Measurements from ENCODE around the gene UGT8.
"Not testable (repeated sequence)": the region's sequence is repeated elsewhere in the genome, so short reads cannot be mapped to it uniquely, and the experiment has no call there.

Gene UGT8

GRCh38 chr4:114601304-114602052 lies 2.9 kb downstream of the UGT8 start:
- TF ChIP-seq CTCF (IDR thresholded peaks at IDR 0.05; ENCODE audit: borderline replicate concordance, control extremely low read depth, extremely low read depth, insufficient read depth, missing control alignments) = no peak
- peak; percentile 29 for DNase-seq (ENCODE audit: low spot score)
- in situ Hi-C loops (cut with MboI; ENCODE audit: low sequenced_read_pairs, unreplicated experiment) = no loop called here

GRCh38 chr4:114603497-114603896 lies 4.9 kb downstream of the UGT8 start:
- DNase-seq (ENCODE audit: low spot score) = peak; percentile 71
- in situ Hi-C loops (cut with MboI; ENCODE audit: low sequenced_read_pairs, unreplicated experiment) = no loop called here
- TF ChIP-seq CTCF (IDR thresholded peaks at IDR 0.05; ENCODE audit: borderline replicate concordance, control extremely low read depth, extremely low read depth, insufficient read depth, missing control alignments) = no peak

GRCh38 chr4:114606245-114606644 lies 7.6 kb downstream of the UGT8 start:
- in situ Hi-C loops (cut with MboI; ENCODE audit: low sequenced_read_pairs, unreplicated experiment) = no loop called here
- no peak for DNase-seq (ENCODE audit: low spot score)
- TF ChIP-seq CTCF (IDR thresholded peaks at IDR 0.05; ENCODE audit: borderline replicate concordance, control extremely low read depth, extremely low read depth, insufficient read depth, missing control alignments) = no peak

GRCh38 chr4:114607056-114607455 lies 8.4 kb downstream of the UGT8 start:
- no peak for TF ChIP-seq CTCF (IDR thresholded peaks at IDR 0.05; ENCODE audit: borderline replicate concordance, control extremely low read depth, extremely low read depth, insufficient read depth, missing control alignments)
- in situ Hi-C loops (cut with MboI; ENCODE audit: low sequenced_read_pairs, unreplicated experiment) = no loop called here

GRCh38 chr4:114613560-114613959 lies 15.0 kb downstream of the UGT8 start:
- no peak for TF ChIP-seq CTCF (IDR thresholded peaks at IDR 0.05; ENCODE audit: borderline replicate concordance, control extremely low read depth, extremely low read depth, insufficient read depth, missing control alignments)
- in situ Hi-C loops (cut with MboI; ENCODE audit: low sequenced_read_pairs, unreplicated experiment) = no loop called here
- DNase-seq (ENCODE audit: low spot score) = no peak

More at GRCh38 chr4:114607056-114607455, 8.4 kb downstream of the UGT8 start:
- DNase-seq (ENCODE audit: low spot score) = no peak

GRCh38 chr4:114615435-114615834 lies 16.8 kb downstream of the UGT8 start:
- no peak for DNase-seq (ENCODE audit: low spot score)
- in situ Hi-C loops (cut with MboI; ENCODE audit: low sequenced_read_pairs, unreplicated experiment) = no loop called here
- no peak for TF ChIP-seq CTCF (IDR thresholded peaks at IDR 0.05; ENCODE audit: borderline replicate concordance, control extremely low read depth, extremely low read depth, insufficient read depth, missing control alignments)

GRCh38 chr4:114616036-114616435 lies 17.4 kb downstream of the UGT8 start:
- DNase-seq (ENCODE audit: low spot score); in situ Hi-C loops (cut with MboI; ENCODE audit: low sequenced_read_pairs, unreplicated experiment): not testable (repeated sequence)
